K562 (cell line): ENCODE results near the gene PRXL2A. TPM values are rescaled to one million over a fixed set of nuclear protein-coding genes. Genes with fewer than 3 reads are reported as not detected.
A peak's percentile ranks its signal among the peaks of the same experiment; 100 is the strongest.

Experiments used
- ARHGAP35 ChIP-seq: fragments of 450-650 bp; IDR thresholded peaks from 2 replicates; pipeline ENCODE4 v1.6.1; 2018; ENCODE audit not compliant: partially characterized antibody
- CBFA2T3 ChIP-seq: fragments of 450-650 bp; IDR thresholded peaks from 2 replicates; pipeline ENCODE4 v1.6.1; 2017
- FOXK1 ChIP-seq: sonication (generic); formaldehyde crosslinking; IDR thresholded peaks from 2 replicates; pipeline ENCODE4 v1.8.0; 2022; ENCODE audit warnings: missing genetic modification reagents, mild to moderate bottlenecking, borderline replicate concordance
- GATAD2A ChIP-seq: fragments of 450-650 bp; IDR thresholded peaks from 2 replicates; pipeline ENCODE4 v1.6.1; 2017
- HDAC1 ChIP-seq, 2 experiments: fragments of 450-650 bp; IDR thresholded peaks; 2 replicates each; pipeline ENCODE4 v1.6.1; 2016 to 2017; ENCODE audit warnings: inconsistent platforms in 1 of 2, mild to moderate bottlenecking in 1 of 2, moderate library complexity in 1 of 2
- KDM4B ChIP-seq, 2 experiments: fragments of 450-650 bp in 1 of 2; sonication (generic) in 1 of 2; IDR thresholded peaks; 2 replicates each; pipeline ENCODE4 v1.6.1; 2016 to 2017; ENCODE audit warnings: borderline replicate concordance in 2 of 2, antibody characterized with exemption in 1 of 2, low read depth in 1 of 2, mild to moderate bottlenecking in 1 of 2
- LCOR ChIP-seq: sonication (generic); formaldehyde crosslinking; IDR thresholded peaks from 2 replicates; pipeline ENCODE4 v1.8.0; 2022; ENCODE audit warnings: mild to moderate bottlenecking, missing genetic modification reagents
- MCM2 ChIP-seq: fragments of 450-650 bp; IDR thresholded peaks from 2 replicates; pipeline ENCODE4 v1.6.1; 2017; ENCODE audit warnings: low read depth, mild to moderate bottlenecking
- MEF2D ChIP-seq: conservative IDR thresholded peaks from 2 replicates; pipeline ENCODE4 v1.6.1; 2016; ENCODE audit warnings: low read depth, missing genetic modification characterization, missing compliant biosample characterization
- MTA3 ChIP-seq: fragments of 450-650 bp; formaldehyde crosslinking; IDR thresholded peaks from 2 replicates; pipeline ENCODE4 v1.6.1; 2017; ENCODE audit warnings: mild to moderate bottlenecking, borderline replicate concordance
- NFRKB ChIP-seq: fragments of 450-650 bp; IDR thresholded peaks from 2 replicates; pipeline ENCODE4 v1.6.1; 2016; ENCODE audit warnings: low read depth
- ZBTB17 ChIP-seq: fragments of 450-650 bp; formaldehyde crosslinking; IDR thresholded peaks from 2 replicates; pipeline ENCODE4 v1.4.0; 2020; ENCODE audit warnings: mild to moderate bottlenecking
- ZNF583 ChIP-seq: fragments of 250-450 bp; sonication (Bioruptor Pico); IDR thresholded peaks from 2 replicates; pipeline ENCODE4 v1.4.0; 2020
- polyA plus RNA-seq, 8 experiments: library from polyadenylated mRNA; depleted of rRNA in 4 of 8; stranded (reverse) in 5 of 8; unstranded in 3 of 8; fragments of >200 nt; fragmentation: Nextera tagmentation in 2 of 8; fragmentation: Illumina TruSeq in 1 of 8; extraction: Ambion mirVana in 2 of 8; extraction: Trizol in 1 of 8; gene quantifications; 2 replicates each; pipeline versions ENCODE4 v1.2.1 to v1.2.3, GENCODE V29; 2011 to 2014; ENCODE audit warnings: inconsistent platforms in 1 of 8, missing spikeins in 1 of 8
- total RNA-seq, 7 experiments: library from RNA; depleted of rRNA in 6 of 7; stranded (reverse); fragments of >200 nt in 6 of 7; fragmentation: Illumina TruSeq in 2 of 7; extraction: Trizol in 2 of 7; gene quantifications; 2 replicates each; pipeline versions ENCODE4 v1.2.1 to v1.2.3, GENCODE V29; 2011 to 2021; ENCODE audit warnings: low replicate concordance in 1 of 7
- TF ChIP-seq, protein P1 (sequence below): fragments of 450-650 bp; IDR thresholded peaks from 2 replicates; pipeline ENCODE4 v1.6.1; 2014; ENCODE audit warnings: low read depth, mild to moderate bottlenecking, moderate library complexity, borderline replicate concordance
- TF ChIP-seq, protein P2 (sequence below): fragments of 250-450 bp; sonication (Bioruptor Pico); IDR thresholded peaks from 2 replicates; pipeline ENCODE4 v1.8.0; 2021; ENCODE audit warnings: moderate library complexity, mild to moderate bottlenecking, inconsistent platforms
- TF ChIP-seq, protein P3 (sequence below): fragments of 250-450 bp; sonication (Bioruptor Pico); IDR thresholded peaks from 2 replicates; pipeline ENCODE4 v1.4.0; 2020; ENCODE audit warnings: mild to moderate bottlenecking, moderate library complexity, borderline replicate concordance
- TF ChIP-seq, protein P4 (sequence below), 2 experiments: fragments of 200-800 bp in 1 of 2; sonication (Bioruptor generic) in 1 of 2; sonication (generic) in 1 of 2; formaldehyde crosslinking in 1 of 2; IDR thresholded peaks in 1 of 2; conservative IDR thresholded peaks in 1 of 2; 2 replicates each; pipeline versions ENCODE4 v1.5.0 to v1.6.1; 2016 to 2020; ENCODE audit warnings: missing compliant biosample characterization in 1 of 2, missing genetic modification characterization in 1 of 2, missing genetic modification reagents in 1 of 2
- TF ChIP-seq, protein P5 (sequence below): fragments of 450-650 bp; conservative IDR thresholded peaks from 2 replicates; pipeline ENCODE4 v1.6.1; 2016; ENCODE audit warnings: missing genetic modification characterization, low read depth, mild to moderate bottlenecking, control low read depth, missing compliant biosample characterization

Gene PRXL2A
- total and polyA plus RNA-seq, 9 of the 15 experiments (the other 6 are each of a cell fraction or from before 2014, with no cell fraction given), result 0.14 to 1.2 (median 0.75) TPM

DNA sequence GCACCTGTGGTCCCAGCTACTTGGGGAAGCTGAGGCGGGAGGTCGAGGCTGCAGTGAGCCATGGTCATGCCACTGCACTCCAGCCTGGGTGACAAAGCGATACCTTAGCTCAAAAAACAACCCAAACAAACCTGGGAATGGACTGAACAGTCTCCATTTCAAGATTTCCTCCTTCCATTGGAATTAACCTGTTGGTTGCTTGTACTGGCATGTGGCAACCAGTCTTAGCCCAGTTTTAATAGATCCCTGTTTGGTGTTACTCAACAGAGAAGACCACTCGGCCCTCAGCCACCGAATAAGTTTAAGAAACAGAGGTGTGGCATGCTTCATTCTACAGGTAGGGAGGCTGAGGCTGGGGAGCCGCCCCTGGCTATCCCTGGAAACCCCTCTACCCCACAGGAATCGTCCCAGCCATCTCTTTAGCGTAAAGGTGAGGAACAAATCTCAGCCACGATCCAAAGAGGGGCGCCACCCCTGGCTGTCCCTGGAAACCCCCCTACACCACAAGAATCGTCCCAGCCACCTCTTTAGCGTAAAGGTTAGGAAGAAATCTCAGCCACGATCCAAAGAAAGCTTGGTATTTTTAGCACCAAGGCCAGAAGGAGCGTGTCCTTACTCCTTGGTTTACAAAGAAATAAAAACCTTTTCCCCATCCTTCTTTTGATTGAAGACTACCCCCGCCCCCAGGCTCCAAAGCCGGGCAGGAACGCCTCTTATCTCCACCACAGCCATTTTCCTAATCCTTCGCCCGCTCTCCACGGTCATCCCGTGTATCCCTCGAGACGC, 44.9 kb downstream of the PRXL2A start (continued):
- TF ChIP-seq, protein P1, sequence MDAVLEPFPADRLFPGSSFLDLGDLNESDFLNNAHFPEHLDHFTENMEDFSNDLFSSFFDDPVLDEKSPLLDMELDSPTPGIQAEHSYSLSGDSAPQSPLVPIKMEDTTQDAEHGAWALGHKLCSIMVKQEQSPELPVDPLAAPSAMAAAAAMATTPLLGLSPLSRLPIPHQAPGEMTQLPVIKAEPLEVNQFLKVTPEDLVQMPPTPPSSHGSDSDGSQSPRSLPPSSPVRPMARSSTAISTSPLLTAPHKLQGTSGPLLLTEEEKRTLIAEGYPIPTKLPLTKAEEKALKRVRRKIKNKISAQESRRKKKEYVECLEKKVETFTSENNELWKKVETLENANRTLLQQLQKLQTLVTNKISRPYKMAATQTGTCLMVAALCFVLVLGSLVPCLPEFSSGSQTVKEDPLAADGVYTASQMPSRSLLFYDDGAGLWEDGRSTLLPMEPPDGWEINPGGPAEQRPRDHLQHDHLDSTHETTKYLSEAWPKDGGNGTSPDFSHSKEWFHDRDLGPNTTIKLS, result peak; percentile 53
- TF ChIP-seq MEF2D (tag) (no peak), ZBTB17 (CRISPR knock-in tag) (no peak), KDM4B (IDR thresholded peaks at IDR 0.05; ENCODE audit: borderline replicate concordance in 2 of 2, low read depth in 1 of 2) (no peak), ZNF583 (no peak), CBFA2T3 (no peak), LCOR (CRISPR knock-in tag) (no peak), NFRKB (no peak), GATAD2A (0 out of 2 replicates have a peak, but pooled peaks have one; percentile 71), MTA3 (0 out of 2 replicates have a peak, but pooled peaks have one; percentile 54), ARHGAP35 (no peak), FOXK1 (CRISPR knock-in tag) (no peak), MCM2 (no peak), HDAC1 (IDR thresholded peaks at IDR 0.05) (peak in 1 of 2 experiments; percentile 43; a peak in 1 of 4 replicates)
- TF ChIP-seq, protein P2, sequence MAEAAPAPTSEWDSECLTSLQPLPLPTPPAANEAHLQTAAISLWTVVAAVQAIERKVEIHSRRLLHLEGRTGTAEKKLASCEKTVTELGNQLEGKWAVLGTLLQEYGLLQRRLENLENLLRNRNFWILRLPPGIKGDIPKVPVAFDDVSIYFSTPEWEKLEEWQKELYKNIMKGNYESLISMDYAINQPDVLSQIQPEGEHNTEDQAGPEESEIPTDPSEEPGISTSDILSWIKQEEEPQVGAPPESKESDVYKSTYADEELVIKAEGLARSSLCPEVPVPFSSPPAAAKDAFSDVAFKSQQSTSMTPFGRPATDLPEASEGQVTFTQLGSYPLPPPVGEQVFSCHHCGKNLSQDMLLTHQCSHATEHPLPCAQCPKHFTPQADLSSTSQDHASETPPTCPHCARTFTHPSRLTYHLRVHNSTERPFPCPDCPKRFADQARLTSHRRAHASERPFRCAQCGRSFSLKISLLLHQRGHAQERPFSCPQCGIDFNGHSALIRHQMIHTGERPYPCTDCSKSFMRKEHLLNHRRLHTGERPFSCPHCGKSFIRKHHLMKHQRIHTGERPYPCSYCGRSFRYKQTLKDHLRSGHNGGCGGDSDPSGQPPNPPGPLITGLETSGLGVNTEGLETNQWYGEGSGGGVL, result no peak
- TF ChIP-seq, protein P3, sequence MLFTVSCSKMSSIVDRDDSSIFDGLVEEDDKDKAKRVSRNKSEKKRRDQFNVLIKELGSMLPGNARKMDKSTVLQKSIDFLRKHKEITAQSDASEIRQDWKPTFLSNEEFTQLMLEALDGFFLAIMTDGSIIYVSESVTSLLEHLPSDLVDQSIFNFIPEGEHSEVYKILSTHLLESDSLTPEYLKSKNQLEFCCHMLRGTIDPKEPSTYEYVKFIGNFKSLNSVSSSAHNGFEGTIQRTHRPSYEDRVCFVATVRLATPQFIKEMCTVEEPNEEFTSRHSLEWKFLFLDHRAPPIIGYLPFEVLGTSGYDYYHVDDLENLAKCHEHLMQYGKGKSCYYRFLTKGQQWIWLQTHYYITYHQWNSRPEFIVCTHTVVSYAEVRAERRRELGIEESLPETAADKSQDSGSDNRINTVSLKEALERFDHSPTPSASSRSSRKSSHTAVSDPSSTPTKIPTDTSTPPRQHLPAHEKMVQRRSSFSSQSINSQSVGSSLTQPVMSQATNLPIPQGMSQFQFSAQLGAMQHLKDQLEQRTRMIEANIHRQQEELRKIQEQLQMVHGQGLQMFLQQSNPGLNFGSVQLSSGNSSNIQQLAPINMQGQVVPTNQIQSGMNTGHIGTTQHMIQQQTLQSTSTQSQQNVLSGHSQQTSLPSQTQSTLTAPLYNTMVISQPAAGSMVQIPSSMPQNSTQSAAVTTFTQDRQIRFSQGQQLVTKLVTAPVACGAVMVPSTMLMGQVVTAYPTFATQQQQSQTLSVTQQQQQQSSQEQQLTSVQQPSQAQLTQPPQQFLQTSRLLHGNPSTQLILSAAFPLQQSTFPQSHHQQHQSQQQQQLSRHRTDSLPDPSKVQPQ, result 0 out of 2 replicates have a peak, but pooled peaks have one; percentile 23
- TF ChIP-seq, protein P4, sequence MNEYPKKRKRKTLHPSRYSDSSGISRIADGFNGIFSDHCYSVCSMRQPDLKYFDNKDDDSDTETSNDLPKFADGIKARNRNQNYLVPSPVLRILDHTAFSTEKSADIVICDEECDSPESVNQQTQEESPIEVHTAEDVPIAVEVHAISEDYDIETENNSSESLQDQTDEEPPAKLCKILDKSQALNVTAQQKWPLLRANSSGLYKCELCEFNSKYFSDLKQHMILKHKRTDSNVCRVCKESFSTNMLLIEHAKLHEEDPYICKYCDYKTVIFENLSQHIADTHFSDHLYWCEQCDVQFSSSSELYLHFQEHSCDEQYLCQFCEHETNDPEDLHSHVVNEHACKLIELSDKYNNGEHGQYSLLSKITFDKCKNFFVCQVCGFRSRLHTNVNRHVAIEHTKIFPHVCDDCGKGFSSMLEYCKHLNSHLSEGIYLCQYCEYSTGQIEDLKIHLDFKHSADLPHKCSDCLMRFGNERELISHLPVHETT (CRISPR knock-in tag; conservative IDR thresholded peaks at IDR 0.05 in 1 of 2, IDR thresholded peaks at IDR 0.05 in 1 of 2), result no peak
- TF ChIP-seq, protein P5, sequence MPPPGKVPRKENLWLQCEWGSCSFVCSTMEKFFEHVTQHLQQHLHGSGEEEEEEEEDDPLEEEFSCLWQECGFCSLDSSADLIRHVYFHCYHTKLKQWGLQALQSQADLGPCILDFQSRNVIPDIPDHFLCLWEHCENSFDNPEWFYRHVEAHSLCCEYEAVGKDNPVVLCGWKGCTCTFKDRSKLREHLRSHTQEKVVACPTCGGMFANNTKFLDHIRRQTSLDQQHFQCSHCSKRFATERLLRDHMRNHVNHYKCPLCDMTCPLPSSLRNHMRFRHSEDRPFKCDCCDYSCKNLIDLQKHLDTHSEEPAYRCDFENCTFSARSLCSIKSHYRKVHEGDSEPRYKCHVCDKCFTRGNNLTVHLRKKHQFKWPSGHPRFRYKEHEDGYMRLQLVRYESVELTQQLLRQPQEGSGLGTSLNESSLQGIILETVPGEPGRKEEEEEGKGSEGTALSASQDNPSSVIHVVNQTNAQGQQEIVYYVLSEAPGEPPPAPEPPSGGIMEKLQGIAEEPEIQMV, result no peak
